Testis (tissue), 2 donors: Measurements from ENCODE around the gene NLRP13.

Experiments used
- POLR2A ChIP-seq: fragments of 450-650 bp; IDR thresholded peaks from one replicate; pipeline ENCODE4 v1.6.1; 2017; ENCODE audit warnings: antibody characterized with exemption, mild to moderate bottlenecking, moderate library complexity
- TF ChIP-seq, protein P1 (sequence below), 3 experiments: fragments of 450-650 bp in 2 of 3; fragments of 200-600 bp in 1 of 3; sonication (generic) in 1 of 3; IDR thresholded peaks; one replicate each; pipeline ENCODE4 v1.5.1; 2016 to 2019; ENCODE audit warnings: antibody characterized with exemption in 3 of 3, mild to moderate bottlenecking in 2 of 3, moderate library complexity in 1 of 3

GRCh38 chr19:55907746-55908145 is 24.4 kb downstream of the NLRP13 start:
- no peak for TF ChIP-seq POLR2A
- TF ChIP-seq, protein P1, sequence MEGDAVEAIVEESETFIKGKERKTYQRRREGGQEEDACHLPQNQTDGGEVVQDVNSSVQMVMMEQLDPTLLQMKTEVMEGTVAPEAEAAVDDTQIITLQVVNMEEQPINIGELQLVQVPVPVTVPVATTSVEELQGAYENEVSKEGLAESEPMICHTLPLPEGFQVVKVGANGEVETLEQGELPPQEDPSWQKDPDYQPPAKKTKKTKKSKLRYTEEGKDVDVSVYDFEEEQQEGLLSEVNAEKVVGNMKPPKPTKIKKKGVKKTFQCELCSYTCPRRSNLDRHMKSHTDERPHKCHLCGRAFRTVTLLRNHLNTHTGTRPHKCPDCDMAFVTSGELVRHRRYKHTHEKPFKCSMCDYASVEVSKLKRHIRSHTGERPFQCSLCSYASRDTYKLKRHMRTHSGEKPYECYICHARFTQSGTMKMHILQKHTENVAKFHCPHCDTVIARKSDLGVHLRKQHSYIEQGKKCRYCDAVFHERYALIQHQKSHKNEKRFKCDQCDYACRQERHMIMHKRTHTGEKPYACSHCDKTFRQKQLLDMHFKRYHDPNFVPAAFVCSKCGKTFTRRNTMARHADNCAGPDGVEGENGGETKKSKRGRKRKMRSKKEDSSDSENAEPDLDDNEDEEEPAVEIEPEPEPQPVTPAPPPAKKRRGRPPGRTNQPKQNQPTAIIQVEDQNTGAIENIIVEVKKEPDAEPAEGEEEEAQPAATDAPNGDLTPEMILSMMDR (IDR thresholded peaks at IDR 0.05), result no peak
